ENCODE results near the gene GALNT9.

DNA sequence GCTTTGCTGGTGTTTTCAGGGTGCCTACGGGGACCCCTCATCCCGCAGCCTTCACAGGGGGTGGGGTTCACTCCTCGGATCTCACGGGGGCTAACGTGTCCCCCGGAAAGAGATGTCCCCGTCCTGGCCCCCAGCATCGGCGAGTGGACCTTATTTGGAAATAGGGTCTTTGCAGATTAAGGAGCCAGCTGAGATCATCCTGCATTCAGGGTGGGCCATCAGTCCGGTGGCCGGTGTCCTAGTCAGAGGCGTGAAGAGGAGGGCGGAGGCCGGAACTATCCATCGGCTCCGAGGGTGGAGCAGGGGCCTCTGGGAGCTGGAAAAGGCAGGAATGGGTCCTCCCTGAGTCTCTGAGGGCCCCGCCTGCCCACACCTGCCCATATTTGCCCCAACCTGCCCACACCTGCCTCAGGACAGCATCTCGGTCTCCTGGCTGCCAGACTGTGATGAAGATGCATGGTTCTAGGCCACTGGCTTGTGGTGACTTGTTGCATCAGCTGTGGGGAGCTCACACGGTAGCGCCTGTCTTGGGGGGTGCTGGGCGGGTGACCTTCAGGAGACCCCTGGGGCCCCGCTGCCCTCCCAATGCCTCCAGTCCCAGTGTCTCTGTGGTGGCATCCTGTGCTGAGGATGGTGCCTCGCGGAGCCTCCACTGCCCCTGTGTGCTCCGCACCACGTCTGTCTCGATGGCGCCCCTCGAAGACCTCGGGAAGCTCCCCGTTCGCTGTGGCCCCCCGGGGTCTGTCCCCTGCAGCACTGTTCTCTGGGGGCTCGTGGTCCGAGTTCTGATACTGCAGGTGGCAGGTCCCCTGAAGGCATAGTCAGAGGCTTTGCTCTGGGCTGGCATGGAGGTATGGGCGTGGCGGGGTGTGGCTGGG, 170.5 kb downstream of the GALNT9 start:
- TF ChIP-seq CTCF (IDR thresholded peaks at IDR 0.05), result no peak
- TF ChIP-seq POLR2A (IDR thresholded peaks at IDR 0.05), result no peak
